Measurements from ENCODE around the gene PPM1F. TPM values are rescaled to one million over a fixed set of nuclear protein-coding genes. Genes with fewer than 3 reads are reported as not detected.

The PPM1F gene
- total RNA-seq, 1 donor, result 30.6 TPM

GRCh38 chr22:21965762-21966288, 13.2 kb upstream of the PPM1F start:
- no peak for DNase-seq (ENCODE audit: low read depth)
- TF ChIP-seq, protein P1, sequence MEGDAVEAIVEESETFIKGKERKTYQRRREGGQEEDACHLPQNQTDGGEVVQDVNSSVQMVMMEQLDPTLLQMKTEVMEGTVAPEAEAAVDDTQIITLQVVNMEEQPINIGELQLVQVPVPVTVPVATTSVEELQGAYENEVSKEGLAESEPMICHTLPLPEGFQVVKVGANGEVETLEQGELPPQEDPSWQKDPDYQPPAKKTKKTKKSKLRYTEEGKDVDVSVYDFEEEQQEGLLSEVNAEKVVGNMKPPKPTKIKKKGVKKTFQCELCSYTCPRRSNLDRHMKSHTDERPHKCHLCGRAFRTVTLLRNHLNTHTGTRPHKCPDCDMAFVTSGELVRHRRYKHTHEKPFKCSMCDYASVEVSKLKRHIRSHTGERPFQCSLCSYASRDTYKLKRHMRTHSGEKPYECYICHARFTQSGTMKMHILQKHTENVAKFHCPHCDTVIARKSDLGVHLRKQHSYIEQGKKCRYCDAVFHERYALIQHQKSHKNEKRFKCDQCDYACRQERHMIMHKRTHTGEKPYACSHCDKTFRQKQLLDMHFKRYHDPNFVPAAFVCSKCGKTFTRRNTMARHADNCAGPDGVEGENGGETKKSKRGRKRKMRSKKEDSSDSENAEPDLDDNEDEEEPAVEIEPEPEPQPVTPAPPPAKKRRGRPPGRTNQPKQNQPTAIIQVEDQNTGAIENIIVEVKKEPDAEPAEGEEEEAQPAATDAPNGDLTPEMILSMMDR (IDR thresholded peaks at IDR 0.05; ENCODE audit: insufficient read depth, low read length), result no peak
- no peak overlapping the region for H3K4me3 ChIP-seq (ENCODE audit: low read depth, low read length)

DNA sequence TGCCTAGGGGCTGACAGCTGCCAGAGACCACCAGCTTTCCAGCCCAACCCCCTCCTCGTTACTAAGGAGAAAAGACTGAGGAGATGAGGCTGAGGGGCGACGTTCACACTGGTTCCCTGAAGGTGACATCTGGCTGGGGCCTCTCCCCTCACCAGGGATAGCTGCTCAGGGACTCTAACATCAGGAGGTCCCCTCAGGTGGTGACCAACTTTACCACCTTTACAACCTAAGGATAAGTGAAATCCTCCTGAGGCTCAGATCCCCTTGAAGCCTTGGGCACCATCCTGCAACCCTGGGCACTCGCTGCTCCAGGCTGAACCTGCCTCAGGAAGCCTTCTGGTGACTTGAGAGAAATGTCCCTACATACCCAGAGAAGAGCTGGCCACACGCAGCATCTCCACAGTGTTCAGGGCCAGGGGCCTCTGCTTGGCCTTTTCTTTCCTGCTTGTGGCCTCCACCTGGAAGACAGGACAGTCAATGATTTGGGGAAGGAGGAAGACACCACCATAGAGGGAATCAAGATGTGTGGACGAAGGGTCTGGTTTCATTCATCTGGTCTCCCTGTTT, 12.4 kb upstream of the PPM1F start:
- TF ChIP-seq, protein P1 (IDR thresholded peaks at IDR 0.05; ENCODE audit: insufficient read depth, low read length), result no peak
- no peak for DNase-seq (ENCODE audit: low read depth)
- H3K4me3 ChIP-seq (ENCODE audit: low read depth, low read length), result no peak overlapping the region

- no peak overlapping the region for H3K4me3 ChIP-seq (ENCODE audit: low read depth, low read length)
- DNase-seq (ENCODE audit: low read depth), result no peak
- TF ChIP-seq, protein P1 (IDR thresholded peaks at IDR 0.05; ENCODE audit: insufficient read depth, low read length), result no peak
Measured at GRCh38 chr22:21964234-21964633, 11.6 kb upstream of the PPM1F start.

DNA sequence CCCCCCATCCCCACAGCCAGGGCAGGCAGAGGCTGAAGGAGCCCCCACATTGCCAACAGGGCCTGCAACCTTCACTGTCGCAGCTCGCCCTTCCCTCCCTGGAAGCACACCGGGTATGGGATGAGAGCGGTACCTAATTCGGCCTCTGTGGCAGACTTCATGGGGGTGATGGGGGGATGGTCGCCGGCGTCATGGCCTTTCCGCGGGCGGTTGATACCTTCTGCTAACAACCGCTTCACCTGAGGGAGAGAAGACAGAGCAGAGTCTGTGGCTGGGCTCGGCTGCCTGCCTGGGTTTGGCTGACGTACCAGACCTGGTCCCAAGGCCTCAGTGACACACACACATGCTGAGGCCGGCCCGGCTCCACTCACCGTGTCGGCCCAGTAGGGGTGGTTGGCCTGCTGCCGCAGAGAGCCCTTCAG, 11.2 kb upstream of the PPM1F start:
- TF ChIP-seq, protein P1 (IDR thresholded peaks at IDR 0.05; ENCODE audit: insufficient read depth, low read length), result no peak
- no peak overlapping the region for H3K4me3 ChIP-seq (ENCODE audit: low read depth, low read length)
- no peak for DNase-seq (ENCODE audit: low read depth)

DNA sequence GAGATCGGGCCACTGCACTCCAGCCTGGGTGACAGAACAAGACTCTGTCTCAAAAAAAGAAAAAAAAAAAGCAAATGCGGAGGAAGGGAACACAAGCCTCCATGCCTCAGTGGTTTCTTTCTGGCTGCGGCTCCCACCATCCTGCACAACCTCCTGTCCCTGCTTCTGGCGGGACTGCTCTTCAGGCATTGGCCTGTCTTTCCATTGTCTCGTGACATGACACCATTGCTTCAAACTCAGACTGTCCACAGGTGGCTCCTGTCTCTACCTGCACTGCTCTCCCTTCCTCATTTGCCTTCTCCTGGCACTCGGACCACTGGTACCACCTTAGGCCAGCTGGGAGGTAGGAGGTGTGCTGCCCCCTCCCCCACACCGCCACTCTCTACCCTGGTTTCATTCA, 10.6 kb upstream of the PPM1F start:
- no peak for DNase-seq (ENCODE audit: low read depth)
- TF ChIP-seq, protein P1 (IDR thresholded peaks at IDR 0.05; ENCODE audit: insufficient read depth, low read length), result no peak
- no peak overlapping the region for H3K4me3 ChIP-seq (ENCODE audit: low read depth, low read length)

GRCh38 chr22:21962655-21962949, 10.0 kb upstream of the PPM1F start:
- TF ChIP-seq, protein P1 (IDR thresholded peaks at IDR 0.05; ENCODE audit: insufficient read depth, low read length), result no peak
- H3K4me3 ChIP-seq (ENCODE audit: low read depth, low read length), result no peak overlapping the region
- no peak for DNase-seq (ENCODE audit: low read depth)

All from fibroblast of the aortic adventitia (primary cell).